Aorta (tissue), 5 donors: ENCODE data around the gene GRPR. TPM values are rescaled to one million over a fixed set of nuclear protein-coding genes. Genes with fewer than 3 reads are reported as not detected.
A peak's percentile ranks its signal among the peaks of the same experiment; 100 is the strongest.
"Not testable (repeated sequence)": the region's sequence is repeated elsewhere in the genome, so short reads cannot be mapped to it uniquely, and the experiment has no call there.

Source experiments
- ATAC-seq: fragments of 200-7000 bp; cut with Tn5 transposase; one replicate; pipeline ENCODE4 v1.9.1; 2022; ENCODE audit warnings: moderate library complexity; ENCODE audit not compliant: low FRiP score
- DNase-seq, 2 donors: peaks; one replicate each; pipeline ENCODE4 v3.0.0-alpha.2; 2020
- H3K27ac ChIP-seq, 2 donors: one replicate each; pipeline ENCODE4 v1.5.1; 2013; ENCODE audit warnings: low read length in 2 of 2, mild to moderate bottlenecking in 2 of 2, moderate library complexity in 2 of 2, control low read depth in 1 of 2, inconsistent platforms in 1 of 2, low read depth in 1 of 2
- H3K27me3 ChIP-seq, 2 donors: one replicate each; pipeline ENCODE4 v1.6.1; 2013; ENCODE audit warnings: control low read depth in 1 of 2, low read length in 1 of 2, mild to moderate bottlenecking in 1 of 2, moderate library complexity in 1 of 2; ENCODE audit not compliant: insufficient read depth in 2 of 2, control insufficient read depth in 1 of 2
- H3K36me3 ChIP-seq, 2 donors: one replicate each; pipeline ENCODE4 v1.6.1; 2013; ENCODE audit warnings: control low read depth in 1 of 2, low read length in 1 of 2, mild to moderate bottlenecking in 1 of 2; ENCODE audit not compliant: insufficient read depth in 2 of 2, control insufficient read depth in 1 of 2
- H3K4me1 ChIP-seq, 2 donors: one replicate each; pipeline ENCODE4 v1.6.1; 2013; ENCODE audit warnings: low read length in 2 of 2, control low read depth in 1 of 2, mild to moderate bottlenecking in 1 of 2, moderate library complexity in 1 of 2; ENCODE audit not compliant: insufficient read depth in 2 of 2, control insufficient read depth in 1 of 2
- H3K4me3 ChIP-seq, 2 donors: one replicate each; pipeline ENCODE4 v1.5.1; 2013; ENCODE audit warnings: low read length in 2 of 2, control low read depth in 1 of 2, mild to moderate bottlenecking in 1 of 2
- H3K9me3 ChIP-seq: one replicate; pipeline ENCODE4 v1.6.1; 2013; ENCODE audit warnings: mild to moderate bottlenecking, low read length; ENCODE audit not compliant: control insufficient read depth
- WGBS, 2 donors: extraction: QIAGEN DNeasy Blood & Tissue Kit; methylation state at CpG; one replicate each; pipeline ENCODE4 v1.1.7; 2013; 5-methylcytosine and 5-hydroxymethylcytosine counted together
- intact Hi-C, 2 donors: fragments of 100-400 bp; cut with DNase I; formaldehyde crosslinking; loops; one replicate each; pipeline versions ENCODE4 v1.14.2 to v1.15.0; 2022
- polyA plus RNA-seq, 2 donors: library from polyadenylated mRNA; stranded (reverse); fragments of 200-250 nt; gene quantifications; one replicate each; pipeline ENCODE4 v1.2.3, GENCODE V29; 2013
- total RNA-seq, 2 donors: library from RNA; stranded (reverse); fragmentation: NEBNext Ultra II Directional; extraction: Animal tissue kit (Norgen Biotek cat#: 25700); gene quantifications; one replicate each; pipeline ENCODE4 v1.2.1, GENCODE V29; 2021
- donor health status: healthy with polysubstance abuse.
- donor health status: Bipolar disorder and iron deficiency.
- donor health status: DM: no; HTN: no; CAD: no.
- donor health status: DM: no; HTN: no; CAD: no.
- donor health status: DM: yes; HTN: yes; CAD: no.

GRPR gene
- total and polyA plus RNA-seq, 4 donors = 0.36 to 0.45 TPM; not detected in 2

DNA sequence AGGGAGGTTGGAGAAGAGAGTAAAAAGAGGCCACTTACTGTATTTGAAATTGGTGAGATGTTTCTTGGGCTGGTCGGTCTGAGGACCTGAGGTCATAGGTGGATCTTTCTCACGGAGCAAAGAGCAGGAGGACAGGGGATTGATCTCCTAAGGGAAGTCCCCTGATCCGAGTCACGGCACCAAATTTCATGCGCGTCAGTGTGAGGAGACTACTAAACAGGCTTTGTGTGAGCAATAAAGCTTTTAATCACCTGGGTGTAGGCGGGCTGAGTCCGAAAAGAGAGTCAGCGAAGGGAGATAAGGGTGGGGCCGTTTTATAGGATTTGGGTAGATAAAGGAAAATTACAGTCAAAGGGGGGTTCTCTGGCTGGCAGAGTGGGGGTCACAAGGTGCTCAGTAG lies 60.5 kb downstream of the GRPR start:
- H3K4me1 ChIP-seq, DNase-seq, H3K4me3 ChIP-seq, H3K36me3 ChIP-seq, ATAC-seq, H3K27me3 ChIP-seq, intact Hi-C loops, H3K9me3 ChIP-seq, H3K27ac ChIP-seq: not testable (repeated sequence)
- WGBS, 2 donors = 73 to 77% methylated on average over 10 of the region's 10 CpGs

DNA sequence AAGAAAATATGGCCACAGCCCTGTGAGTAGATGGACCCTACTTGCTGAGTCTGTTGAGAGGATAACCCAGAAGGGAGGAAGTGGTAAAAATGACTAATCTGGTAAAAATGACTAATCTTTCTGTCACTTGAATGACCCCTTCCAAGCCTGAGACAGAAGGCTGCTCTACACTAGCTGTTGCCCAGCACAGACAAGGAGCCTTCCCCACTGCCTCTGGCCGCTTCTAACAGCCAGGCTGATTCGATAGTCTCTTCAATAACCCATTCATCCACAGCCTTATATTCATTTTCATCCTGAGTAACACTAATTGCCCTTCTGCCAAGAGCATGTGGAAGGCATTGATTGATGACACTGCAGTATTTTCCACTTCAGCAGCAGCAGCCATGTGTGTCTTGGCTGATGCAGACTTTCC lies 62.4 kb downstream of the GRPR start:
- Histone ChIP-seq H3K4me1 (no peaks in the 10 kb centered on the region), H3K4me3 (no peak overlapping the region), H3K36me3 (no peaks in the 10 kb centered on the region), H3K27me3 (no peaks in the 10 kb centered on the region), H3K9me3 (no peaks in the 10 kb centered on the region), H3K27ac (no peak overlapping the region)
- ATAC-seq (no peak), DNase-seq (peak in 1 of 2 donors; percentile 30)
- intact Hi-C loops = no loop called here
- WGBS, 2 donors = 56 to 77% methylated on average over 2 of the region's 2 CpGs

DNA sequence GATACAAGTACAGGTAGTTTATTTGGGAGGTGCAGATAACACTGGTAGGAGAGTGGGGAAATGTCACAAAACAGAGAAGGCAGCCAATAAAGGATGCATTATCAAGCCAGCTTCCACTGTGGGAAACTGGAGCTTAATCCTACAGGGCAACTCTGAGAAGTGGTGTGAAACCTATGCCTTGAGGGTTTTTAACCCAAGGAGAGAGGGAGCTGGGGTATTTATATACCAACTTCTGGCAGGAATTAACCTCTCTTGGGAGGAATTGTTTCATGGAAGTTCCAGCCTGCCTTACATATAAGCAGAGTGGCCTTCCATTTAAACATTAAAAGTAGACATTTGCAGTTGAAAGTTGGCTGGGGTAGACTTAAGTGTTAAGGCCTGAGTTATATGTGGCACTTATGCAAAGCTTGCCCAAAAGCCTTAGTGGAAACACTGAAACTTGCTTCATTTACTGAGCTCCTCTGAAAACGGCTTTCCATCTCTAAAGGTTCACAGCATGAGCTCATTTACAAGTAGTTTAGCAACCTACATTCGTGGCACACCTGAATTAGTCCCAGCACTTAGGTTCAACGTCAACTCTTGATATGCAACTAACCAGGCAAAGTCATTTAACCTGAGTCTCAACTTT lies 63.1 kb downstream of the GRPR start:
- no peak overlapping the region for H3K4me3 ChIP-seq
- no peaks in the 10 kb centered on the region for H3K4me1 ChIP-seq
- H3K36me3 ChIP-seq = no peaks in the 10 kb centered on the region
- intact Hi-C loops = no loop called here
- ATAC-seq = no peak
- H3K9me3 ChIP-seq = no peaks in the 10 kb centered on the region
- no peak for DNase-seq
- WGBS, 2 donors = 36 to 62% methylated on average over 3 of the region's 3 CpGs
- H3K27ac ChIP-seq = no peak overlapping the region
- no peaks in the 10 kb centered on the region for H3K27me3 ChIP-seq

DNA sequence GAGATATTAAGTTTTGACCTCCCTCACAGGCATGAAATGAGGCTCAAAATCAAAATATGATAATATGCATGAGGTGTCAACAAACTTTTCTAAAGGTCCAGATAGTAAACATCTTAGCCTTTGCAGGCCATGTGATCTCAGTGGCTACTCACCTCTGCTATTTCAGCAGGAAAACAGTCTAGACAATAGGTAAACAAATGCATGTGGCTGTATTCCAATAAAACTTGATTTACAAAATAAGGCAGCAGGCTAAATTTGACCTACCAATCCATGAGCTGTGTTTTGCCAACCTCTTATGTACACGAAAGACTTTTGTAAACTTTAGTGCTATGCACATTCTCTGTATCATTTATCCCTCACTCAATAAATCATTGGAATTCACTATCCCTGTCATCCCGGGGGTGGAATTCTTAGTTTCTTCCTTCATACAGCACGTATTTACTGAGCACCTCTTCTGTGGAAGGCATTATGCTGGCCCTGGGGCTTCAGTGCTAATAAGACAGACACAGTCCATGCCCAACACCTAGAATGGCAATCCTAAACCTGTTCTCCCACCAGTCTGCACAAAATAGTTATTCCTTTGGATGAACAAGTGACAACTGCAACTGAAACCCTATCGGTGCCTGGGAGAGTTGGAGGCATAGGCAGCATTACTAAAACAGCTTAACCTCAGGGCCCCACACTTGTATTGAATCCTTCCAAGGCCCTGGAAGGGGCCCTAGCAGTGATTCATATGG lies 63.8 kb downstream of the GRPR start:
- ATAC-seq (no peak), DNase-seq (no peak)
- Histone ChIP-seq H3K27me3 (no peaks in the 10 kb centered on the region), H3K4me1 (no peaks in the 10 kb centered on the region), H3K4me3 (no peak overlapping the region), H3K9me3 (no peaks in the 10 kb centered on the region), H3K27ac (no peak overlapping the region), H3K36me3 (no peaks in the 10 kb centered on the region)
- intact Hi-C loops = no loop called here
- WGBS, 2 donors = 55 to 68% methylated on average over 4 of the region's 4 CpGs

DNA sequence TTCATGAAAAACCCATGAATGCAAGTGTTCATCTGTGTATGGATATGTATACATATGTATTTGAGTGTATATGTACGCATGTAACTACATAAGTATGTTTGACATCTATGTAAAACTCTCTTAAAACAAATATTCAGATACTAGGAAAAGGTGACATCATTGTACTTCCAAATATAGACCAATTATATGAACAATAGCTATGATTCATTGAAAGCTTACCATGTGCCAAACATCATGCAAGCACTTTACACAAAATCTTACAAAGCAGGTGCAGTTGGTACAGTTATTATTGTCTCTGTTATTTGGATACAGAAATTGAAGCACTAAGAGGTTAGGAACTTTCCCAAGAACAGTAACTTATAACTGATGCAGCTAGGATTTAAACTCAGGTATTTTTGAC lies 65.3 kb downstream of the GRPR start:
- no peaks in the 10 kb centered on the region for H3K9me3 ChIP-seq
- intact Hi-C loops = no loop called here
- H3K27ac ChIP-seq = no peak overlapping the region
- H3K36me3 ChIP-seq = no peaks in the 10 kb centered on the region
- no peak overlapping the region for H3K4me3 ChIP-seq
- no peaks in the 10 kb centered on the region for H3K27me3 ChIP-seq
- H3K4me1 ChIP-seq = no peaks in the 10 kb centered on the region
- DNase-seq = no peak
- 2 to 21% methylated on average over 1 of the region's 1 CpG for WGBS, 2 donors
- ATAC-seq = no peak

DNA sequence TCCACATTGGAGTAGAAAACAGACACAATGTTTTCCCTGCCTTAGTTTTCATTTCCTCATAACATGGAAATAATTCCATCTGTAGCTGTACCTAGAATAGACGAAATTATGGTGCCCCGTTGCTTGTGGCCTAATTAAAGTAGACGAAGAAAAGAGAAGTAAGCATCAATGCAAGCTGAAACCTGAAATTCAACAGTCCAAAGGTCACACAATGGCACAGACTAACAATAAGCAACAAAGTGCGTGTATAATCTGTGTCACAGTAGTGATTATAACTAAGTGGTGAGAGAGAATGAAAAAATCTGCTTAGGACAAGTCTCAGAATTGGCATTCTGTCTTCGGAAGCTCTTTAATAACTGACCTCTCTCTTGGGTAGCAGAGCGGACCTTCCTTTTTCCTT lies 68.2 kb downstream of the GRPR start:
- Histone ChIP-seq H3K27me3 (no peaks in the 10 kb centered on the region), H3K9me3 (no peaks in the 10 kb centered on the region), H3K4me3 (no peak overlapping the region), H3K36me3 (no peaks in the 10 kb centered on the region), H3K27ac (no peak overlapping the region), H3K4me1 (no peaks in the 10 kb centered on the region)
- DNase-seq (no peak), ATAC-seq (no peak)
- intact Hi-C loops = no loop called here
- WGBS, 2 donors = 80 to 83% methylated on average over 6 of the region's 6 CpGs

DNA sequence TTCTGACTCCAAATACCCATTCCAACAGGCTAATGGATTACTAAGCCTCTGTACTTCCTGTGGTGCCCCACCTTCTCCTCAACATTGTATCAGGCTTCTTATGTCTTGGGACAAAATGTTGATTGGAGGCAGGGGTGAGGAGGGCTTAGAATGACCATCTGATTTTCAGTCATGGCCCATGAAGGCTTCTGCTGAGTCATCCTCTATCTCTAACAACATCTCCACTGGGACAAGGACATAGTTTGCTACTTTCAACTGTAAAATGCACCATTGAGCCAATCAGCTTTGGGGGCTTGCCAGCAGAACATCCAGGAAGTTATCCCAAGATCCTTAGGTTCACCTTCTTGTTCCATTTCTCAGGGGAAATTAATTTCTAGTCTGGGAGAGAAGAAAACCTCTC lies 73.5 kb downstream of the GRPR start:
- Histone ChIP-seq H3K4me3 (no peak overlapping the region), H3K27me3 (no peaks in the 10 kb centered on the region), H3K4me1 (no peaks in the 10 kb centered on the region), H3K27ac (no peak overlapping the region), H3K9me3 (no peaks in the 10 kb centered on the region), H3K36me3 (no peaks in the 10 kb centered on the region)
- DNase-seq (no peak), ATAC-seq (no peak)
- intact Hi-C loops = no loop called here

DNA sequence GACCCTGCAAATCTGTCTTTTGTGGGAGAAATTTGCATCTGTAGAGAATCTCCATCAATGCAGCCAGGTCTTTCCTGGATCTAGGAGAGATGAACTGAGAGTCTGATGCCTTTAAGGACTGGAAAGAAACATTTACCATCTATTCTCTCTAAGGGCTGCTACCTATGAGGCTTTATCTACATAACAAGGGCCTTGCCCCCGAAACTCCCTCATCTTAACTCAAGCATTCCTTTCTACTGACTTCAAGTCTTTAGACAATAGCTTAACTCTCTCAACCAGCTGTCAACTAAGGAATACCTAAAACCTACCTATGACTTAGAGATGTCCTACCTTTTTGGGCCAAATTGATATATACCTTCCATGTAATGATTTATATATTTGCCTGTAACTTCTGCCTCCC lies 76.0 kb downstream of the GRPR start:
- H3K4me3 ChIP-seq = no peak overlapping the region
- ATAC-seq = no peak
- WGBS, 2 donors = 45 to 48% methylated on average over 1 of the region's 1 CpG
- DNase-seq = no peak
- intact Hi-C loops = no loop called here
- H3K4me1 ChIP-seq = no peaks in the 10 kb centered on the region
- no peaks in the 10 kb centered on the region for H3K27me3 ChIP-seq
- H3K9me3 ChIP-seq = no peaks in the 10 kb centered on the region
- no peaks in the 10 kb centered on the region for H3K36me3 ChIP-seq
- no peak overlapping the region for H3K27ac ChIP-seq

DNA sequence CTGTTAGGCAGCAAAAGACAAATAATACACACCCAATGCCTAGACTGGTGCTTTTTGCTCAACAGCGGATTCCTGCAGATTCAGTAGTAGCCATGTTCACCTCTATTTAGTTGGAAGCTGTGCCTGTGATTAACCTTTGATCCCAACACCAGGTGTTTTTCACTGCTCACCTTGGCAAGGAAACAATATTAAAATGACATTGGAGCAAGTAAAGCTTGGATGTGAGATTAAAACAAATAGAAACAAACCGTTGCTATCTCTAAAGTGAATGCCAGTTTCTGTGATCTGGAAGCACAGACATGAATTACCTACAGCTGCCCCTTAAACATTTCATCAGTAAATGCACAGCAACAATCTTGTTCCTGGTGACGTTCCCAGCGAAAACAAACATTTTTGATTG lies 79.6 kb downstream of the GRPR start:
- 61 to 68% methylated on average over 4 of the region's 4 CpGs for WGBS, 2 donors

More for the DNA sequence above, 79.6 kb downstream of the GRPR start:
- H3K36me3 ChIP-seq = no peaks in the 10 kb centered on the region
- H3K4me3 ChIP-seq = no peak overlapping the region
- no peaks in the 10 kb centered on the region for H3K27me3 ChIP-seq
- H3K27ac ChIP-seq = no peak overlapping the region
- intact Hi-C loops = no loop called here
- H3K9me3 ChIP-seq = no peaks in the 10 kb centered on the region
- DNase-seq (no peak), ATAC-seq (no peak)
- no peaks in the 10 kb centered on the region for H3K4me1 ChIP-seq
